Spleen (tissue), 11 donors: ENCODE measurements around the gene GMCL2. TPM values are rescaled to one million over a fixed set of nuclear protein-coding genes. Genes with fewer than 3 reads are reported as not detected.

Experiments used
- DNase-seq: peaks from one replicate; pipeline ENCODE4 v3.0.0-alpha.2; 2020
- H3K27ac ChIP-seq, 8 donors: fragments of 200-600 bp; sonication (generic) in 7 of 8; 1 replicate in 4 of 8; 2 replicates in 4 of 8; pipeline versions ENCODE4 v1.5.0 to v1.8.0; 2016 to 2021; ENCODE audit warnings: inconsistent platforms in 4 of 8, mild to moderate bottlenecking in 4 of 8, moderate library complexity in 1 of 8
- H3K27me3 ChIP-seq, 7 donors: fragments of 200-600 bp; sonication (generic) in 6 of 7; replicated peaks in 1 of 7; 1 replicate in 4 of 7; 2 replicates in 3 of 7; pipeline versions ENCODE4 v1.5.0 to v1.8.0; 2016 to 2021; ENCODE audit warnings: inconsistent platforms in 3 of 7, mild to moderate bottlenecking in 1 of 7
- H3K36me3 ChIP-seq, 6 donors: fragments of 200-600 bp; sonication (generic) in 5 of 6; 1 replicate in 4 of 6; 2 replicates in 2 of 6; pipeline versions ENCODE4 v1.5.0 to v1.8.0; 2016 to 2021; ENCODE audit warnings: inconsistent platforms in 2 of 6
- H3K4me1 ChIP-seq, 6 donors: fragments of 200-600 bp; sonication (generic) in 5 of 6; 1 replicate in 3 of 6; 2 replicates in 3 of 6; pipeline versions ENCODE4 v1.5.0 to v1.8.0; 2016 to 2021; ENCODE audit warnings: inconsistent platforms in 3 of 6
- H3K4me3 ChIP-seq, 8 donors: fragments of 200-600 bp; sonication (generic) in 7 of 8; 1 replicate in 4 of 8; 2 replicates in 4 of 8; pipeline versions ENCODE4 v1.5.0 to v1.8.0; 2016 to 2021; ENCODE audit warnings: inconsistent platforms in 4 of 8, mild to moderate bottlenecking in 4 of 8, moderate library complexity in 2 of 8
- H3K9me3 ChIP-seq, 8 donors: fragments of 200-600 bp; sonication (generic) in 7 of 8; 1 replicate in 4 of 8; 2 replicates in 4 of 8; pipeline versions ENCODE4 v1.5.0 to v1.8.0; 2016 to 2021; ENCODE audit warnings: inconsistent platforms in 4 of 8
- POLR2A ChIP-seq, 3 donors: fragments of 450-650 bp; IDR thresholded peaks; one replicate each; pipeline ENCODE4 v1.5.1; 2017; ENCODE audit warnings: antibody characterized with exemption in 3 of 3, mild to moderate bottlenecking in 1 of 3
- POLR2AphosphoS5 ChIP-seq, 3 donors: sonication (generic); formaldehyde crosslinking; IDR thresholded peaks; one replicate each; pipeline ENCODE4 v1.5.1; 2017; ENCODE audit warnings: antibody characterized with exemption in 3 of 3
- WGBS, 5 donors: extraction: QIAGEN DNeasy Blood & Tissue Kit in 3 of 5; methylation state at CpG; one replicate each; pipeline versions ENCODE4 v1.1.5 to v1.1.7; 2013 to 2018; 5-methylcytosine and 5-hydroxymethylcytosine counted together
- intact Hi-C: fragments of 100-400 bp; cut with DNase I; formaldehyde crosslinking; loops from one replicate; pipeline ENCODE4 v1.15.0; 2023; ENCODE audit warnings: low total_unique reads
- polyA plus RNA-seq, 3 donors: library from polyadenylated mRNA; stranded (reverse); fragments of 200-250 nt; gene quantifications; one replicate each; pipeline ENCODE4 v1.2.1, GENCODE V29; 2013
- total RNA-seq, 7 donors: library from RNA; depleted of rRNA in 3 of 7; stranded (reverse); fragments of >200 nt in 3 of 7; fragmentation: NEBNext Ultra II Directional in 4 of 7; extraction: Animal tissue kit (Norgen Biotek cat#: 25700) in 4 of 7; gene quantifications; one replicate each; pipeline versions ENCODE4 v1.1.0 to v1.2.1, GENCODE V29; 2016 to 2021
- donor health status: healthy with polysubstance abuse.
- donor health status: DM: no; HTN: no; CAD: no; lungs with moderate emphysema.
- donor health status: DM: no; HTN: no; CAD: no.
- donor health status: Bipolar disorder and iron deficiency.
- donor health status: healthy.
- donor health status: DM: no; HTN: no; CAD: no.
- donor health status: DM: yes; HTN: yes; CAD: no.

GMCL2 gene
- total and polyA plus RNA-seq, 10 donors = 0.03 TPM; not detected in 9

- TF ChIP-seq POLR2AphosphoS5 (IDR thresholded peaks at IDR 0.05) (peak in 1 of 3 donors; percentile 8), POLR2A (IDR thresholded peaks at IDR 0.05) (no peak)
- Histone ChIP-seq H3K4me3 (no peak overlapping the region), H3K4me1 (peaks cover 2 to 12% (median 5%) of the 10 kb centered on the region in 6 donors), H3K27ac (no peak overlapping the region), H3K27me3 (no peaks in the 10 kb centered on the region), H3K36me3 (peaks cover 0 to 90% (median 29%) of the 10 kb centered on the region in 6 donors), H3K9me3 (no peaks in the 10 kb centered on the region)
- intact Hi-C loops = no loop called here
- no peak for DNase-seq
- 83 to 91% (median 87%) methylated on average over 10 of the region's 10 CpGs for WGBS, 5 donors
Observed at GRCh38 chr5:178136990-178137389, 50.2 kb downstream of the GMCL2 start.

Other genes with a start within 250 kb of the GMCL2 start
- not detected for gene PROP1, start 191.1 kb downstream of the GMCL2 start, total RNA-seq
- not detected for gene PROP1, start 191.1 kb downstream of the GMCL2 start, polyA plus RNA-seq
- gene N4BP3, start 73.8 kb downstream of the GMCL2 start, total RNA-seq = 1 to 10 TPM; 2.2 to 6.6 (median 4.1) TPM
- 1 to 10 TPM; 1.2 to 4.3 (median 2.2) TPM for gene N4BP3, start 73.8 kb downstream of the GMCL2 start, polyA plus RNA-seq
- gene RMND5B, start 56.4 kb downstream of the GMCL2 start, total RNA-seq = 10 to 100 TPM; 32.3 to 52.8 (median 36.3) TPM
- 10 to 100 TPM; 22.2 to 37.9 (median 23.3) TPM for gene RMND5B, start 56.4 kb downstream of the GMCL2 start, polyA plus RNA-seq
- 100 to 1,000 TPM in 2 of 7 donors, 10 to 100 TPM in 5; 53.7 to 115 (median 81.5) TPM for gene NHP2, start 33.5 kb downstream of the GMCL2 start, total RNA-seq
- gene NHP2, start 33.5 kb downstream of the GMCL2 start, polyA plus RNA-seq = 100 to 1,000 TPM; 113 to 162 (median 153) TPM
- gene HNRNPAB, start 17.2 kb upstream of the GMCL2 start, total RNA-seq = 100 to 1,000 TPM in 4 of 7 donors, 10 to 100 TPM in 3; 55.9 to 136 (median 113) TPM
- 100 to 1,000 TPM in 2 of 3 donors, 10 to 100 TPM in 1; 88.2 to 144 (median 120) TPM for gene HNRNPAB, start 17.2 kb upstream of the GMCL2 start, polyA plus RNA-seq
- 100 to 1,000 TPM in 6 of 7 donors, 10 to 100 TPM in 1; 91.8 to 209 (median 132) TPM for gene PHYKPL, start 45.4 kb upstream of the GMCL2 start, total RNA-seq
- 10 to 100 TPM; 46.9 to 82.7 (median 74.5) TPM for gene PHYKPL, start 45.4 kb upstream of the GMCL2 start, polyA plus RNA-seq